IMR-90 (cell line): ENCODE data around the gene BCAT1. TPM values are rescaled to one million over a fixed set of nuclear protein-coding genes. Genes with fewer than 3 reads are reported as not detected.

Source experiments
- ATAC-seq: fragments of 200-7000 bp; cut with Tn5 transposase; 2 replicates; pipeline ENCODE4 v1.9.1; 2020; ENCODE audit warnings: low read depth, mild to moderate bottlenecking, moderate library complexity
- BruUV-seq: library from RNA; stranded (reverse); fragments of 400-500 nt; replicated peaks from 2 replicates; lab custom pipeline; 2021; lab: Mats Ljungman, UMichigan
- CTCF ChIA-PET: fragments of 300-600 bp; formaldehyde crosslinking; extraction: SDS; loops from one replicate; lab custom pipeline; 2021; ENCODE audit warnings: antibody characterized with exemption; lab: Yijun Ruan, JAX
- POLR2A ChIA-PET: fragments of 300-600 bp; sonication (Branson Sonifier 250); formaldehyde crosslinking; loops from one replicate; lab custom pipeline; 2022; ENCODE audit warnings: antibody characterized with exemption; ENCODE audit not compliant: unreplicated experiment; lab: Charles Lee
- DNase-seq: peaks from one replicate; pipeline ENCODE4 v3.0.0; 2013
- H2AFZ ChIP-seq: replicated peaks from 2 replicates; pipeline ENCODE3; 2013; ENCODE audit warnings: low read length, mild to moderate bottlenecking; ENCODE audit not compliant: poor library complexity
- H2AK5ac ChIP-seq: 2 replicates; pipeline ENCODE4 v1.6.1; 2013; ENCODE audit warnings: low read depth, low read length, inconsistent platforms
- H2AK9ac ChIP-seq: replicated peaks from 2 replicates; pipeline ENCODE3; 2013; ENCODE audit warnings: mild to moderate bottlenecking, low read depth, low read length, moderate library complexity; ENCODE audit not compliant: poor library complexity
- H2BK120ac ChIP-seq: 2 replicates; pipeline ENCODE4 v1.6.1; 2013; ENCODE audit warnings: low read depth, low read length, inconsistent platforms
- H2BK15ac ChIP-seq: 3 replicates; pipeline ENCODE4 v1.6.1; 2013; ENCODE audit warnings: low read depth, low read length, inconsistent platforms
- H2BK20ac ChIP-seq: 2 replicates; pipeline ENCODE4 v1.6.1; 2013; ENCODE audit warnings: low read depth, mild to moderate bottlenecking, inconsistent platforms, low read length, moderate library complexity
- H2BK5ac ChIP-seq: 2 replicates; pipeline ENCODE4 v1.6.1; 2013; ENCODE audit warnings: mild to moderate bottlenecking, low read depth, low read length, inconsistent platforms; ENCODE audit not compliant: poor library complexity, severe bottlenecking
- H3K14ac ChIP-seq: replicated peaks from 2 replicates; pipeline ENCODE4 v1.6.1; 2013; ENCODE audit warnings: low read depth, low read length, inconsistent platforms
- H3K18ac ChIP-seq: 2 replicates; pipeline ENCODE4 v1.6.1; 2013; ENCODE audit warnings: low read depth, low read length, control low read depth
- H3K23ac ChIP-seq: 2 replicates; pipeline ENCODE4 v1.6.1; 2013; ENCODE audit warnings: low read depth, low read length, inconsistent platforms
- H3K27ac ChIP-seq: 2 replicates; pipeline ENCODE4 v1.5.1; 2013; ENCODE audit warnings: mild to moderate bottlenecking, control low read depth, low read length; ENCODE audit not compliant: insufficient read depth
- H3K27me3 ChIP-seq: 2 replicates; pipeline ENCODE4 v1.6.1; 2013; ENCODE audit warnings: low read length; ENCODE audit not compliant: control insufficient read depth, insufficient read depth
- H3K36me3 ChIP-seq: 2 replicates; pipeline ENCODE4 v1.6.1; 2013; ENCODE audit warnings: low read length, mixed read lengths; ENCODE audit not compliant: control insufficient read depth, insufficient read depth
- H3K4ac ChIP-seq: 2 replicates; pipeline ENCODE4 v1.6.1; 2013; ENCODE audit warnings: low read depth, low read length, inconsistent platforms
- H3K4me1 ChIP-seq: 2 replicates; pipeline ENCODE4 v1.6.1; 2013; ENCODE audit warnings: low read length, mixed read lengths; ENCODE audit not compliant: control insufficient read depth, insufficient read depth
- H3K4me2 ChIP-seq: 2 replicates; pipeline ENCODE4 v1.6.1; 2013; ENCODE audit warnings: low read depth, mild to moderate bottlenecking, control low read depth, low read length, moderate library complexity
- H3K4me3 ChIP-seq: 2 replicates; pipeline ENCODE4 v1.5.1; 2013; ENCODE audit warnings: low read depth, mild to moderate bottlenecking, control low read depth, low read length, moderate library complexity; ENCODE audit not compliant: insufficient read depth
- H3K56ac ChIP-seq: 2 replicates; pipeline ENCODE4 v1.6.1; 2013; ENCODE audit warnings: low read length, inconsistent platforms; ENCODE audit not compliant: insufficient read depth; ENCODE audit errors: extremely low read depth
- H3K79me1 ChIP-seq, 2 experiments: 2 replicates each; pipeline ENCODE4 v1.6.1; 2013; ENCODE audit warnings: low read length in 2 of 2, inconsistent platforms in 1 of 2, low read depth in 1 of 2
- H3K9ac ChIP-seq: 2 replicates; pipeline ENCODE4 v1.6.1; 2013; ENCODE audit warnings: low read depth, low read length, control low read depth
- H3K9me1 ChIP-seq: 2 replicates; pipeline ENCODE4 v1.6.1; 2013; ENCODE audit warnings: low read length, inconsistent platforms; ENCODE audit not compliant: insufficient read depth
- H3K9me3 ChIP-seq: 2 replicates; pipeline ENCODE4 v1.6.1; 2013; ENCODE audit warnings: low read length; ENCODE audit not compliant: control insufficient read depth, insufficient read depth
- H4K20me1 ChIP-seq: 2 replicates; pipeline ENCODE4 v1.6.1; 2013; ENCODE audit warnings: low read length, inconsistent platforms; ENCODE audit not compliant: insufficient read depth
- H4K5ac ChIP-seq: 2 replicates; pipeline ENCODE4 v1.6.1; 2013; ENCODE audit warnings: mild to moderate bottlenecking, low read depth, low read length, control low read depth
- H4K8ac ChIP-seq, 2 experiments: 2 replicates each; pipeline ENCODE4 v1.6.1; 2013; ENCODE audit warnings: low read depth in 2 of 2, low read length in 2 of 2, control low read depth in 1 of 2, inconsistent platforms in 1 of 2
- H4K91ac ChIP-seq: 2 replicates; pipeline ENCODE4 v1.6.1; 2013; ENCODE audit warnings: low read depth, low read length, inconsistent platforms; ENCODE audit not compliant: insufficient read depth
- BHLHE40 ChIP-seq: fragments of 150-350 bp; IDR thresholded peaks from 2 replicates; pipeline ENCODE4 v1.6.1; 2016; ENCODE audit warnings: mild to moderate bottlenecking, low read depth, low read length
- CEBPB ChIP-seq: IDR thresholded peaks from 2 replicates; pipeline ENCODE4 v1.6.1; 2012; ENCODE audit warnings: low read depth, low read length, improper control_type of control experiment
- CTCF ChIP-seq: conservative IDR thresholded peaks from 2 replicates; pipeline ENCODE4 v1.5.1; 2012; ENCODE audit warnings: mild to moderate bottlenecking, low read depth, low read length, improper control_type of control experiment
- MAFK ChIP-seq: IDR thresholded peaks from 2 replicates; pipeline ENCODE4 v1.6.1; 2012; ENCODE audit warnings: low read depth, low read length, improper control_type of control experiment
- MAZ ChIP-seq: IDR thresholded peaks from 2 replicates; pipeline ENCODE4 v1.6.1; 2012; ENCODE audit warnings: low read depth, mild to moderate bottlenecking, low read length, improper control_type of control experiment, moderate library complexity, borderline replicate concordance
- NFE2L2 ChIP-seq: fragments of 150-350 bp; IDR thresholded peaks from 2 replicates; pipeline ENCODE4 v1.6.1; 2016; ENCODE audit warnings: low read depth, mild to moderate bottlenecking, low read length
- POLR2A ChIP-seq: IDR thresholded peaks from 2 replicates; pipeline ENCODE4 v1.6.1; 2012; ENCODE audit warnings: mild to moderate bottlenecking, low read depth, low read length
- RCOR1 ChIP-seq: IDR thresholded peaks from 2 replicates; pipeline ENCODE4 v1.6.1; 2012; ENCODE audit warnings: mild to moderate bottlenecking, low read length, improper control_type of control experiment; ENCODE audit not compliant: insufficient replicate concordance
- RFX5 ChIP-seq: IDR thresholded peaks from 2 replicates; pipeline ENCODE4 v1.8.0; 2012; ENCODE audit warnings: low read depth, mild to moderate bottlenecking, low read length, moderate library complexity
- USF2 ChIP-seq: fragments of 150-350 bp; IDR thresholded peaks from 2 replicates; pipeline ENCODE4 v1.6.1; 2017; ENCODE audit warnings: mild to moderate bottlenecking, antibody characterized with exemption, low read length, low read depth
- WGBS, 2 experiments: methylation state at CpG; one replicate each; pipeline versions ENCODE4 v1.1.5 to v1.1.7; 2013; ENCODE audit warnings: missing lambda C conversion rate in 2 of 2; ENCODE audit not compliant: insufficient read length in 1 of 2; ENCODE audit errors: extremely low coverage in 2 of 2; 5-methylcytosine and 5-hydroxymethylcytosine counted together
- dilution Hi-C: fragments of 300-500 bp; cut with HindIII; formaldehyde crosslinking; loops from one replicate; pipeline ENCODE4 v1.14.3; 2018; ENCODE audit warnings: low sequenced_read_pairs; ENCODE audit not compliant: unreplicated experiment
- in situ Hi-C: fragments of 300-500 bp; cut with MboI; formaldehyde crosslinking; loops from 3 replicates; pipeline ENCODE4 v1.14.3; 2019; ENCODE audit warnings: low sequenced_read_pairs, inconsistent platforms, mixed read lengths
- intact Hi-C: fragments of 100-400 bp; cut with micrococcal nuclease; formaldehyde crosslinking; loops from 2 replicates; pipeline ENCODE4 v1.10.0; 2022
- polyA plus RNA-seq, 3 experiments: library from polyadenylated mRNA; depleted of rRNA; stranded (reverse); fragments of >200 nt; gene quantifications; 2 replicates each; pipeline ENCODE4 v1.2.3, GENCODE V29; 2012; ENCODE audit warnings: low replicate concordance in 1 of 3
- total RNA-seq: library from RNA; depleted of rRNA; stranded (reverse); fragments of >200 nt; gene quantifications from 2 replicates; pipeline ENCODE4 v1.2.3, GENCODE V29; 2012

The BCAT1 gene
- total and polyA plus RNA-seq, 2 of the 4 experiments (the other 2 are of a cell fraction): 30.4 to 683 TPM

- no peak overlapping the region for H3K14ac ChIP-seq
- H3K27me3 ChIP-seq: no peaks in the 10 kb centered on the region
- H3K79me1 ChIP-seq: peaks cover 33 to 72% of the 10 kb centered on the region in 2 experiments
- H2BK20ac ChIP-seq: no peak overlapping the region
- H4K20me1 ChIP-seq: peaks cover 27% of the 10 kb centered on the region; the same call in 1 of the 2 replicates
- ATAC-seq (peak; percentile 38), DNase-seq (peak; percentile 73)
- H3K4ac ChIP-seq: no peak overlapping the region
- TF ChIP-seq CEBPB (no peak), USF2 (no peak), MAFK (no peak), RCOR1 (no peak), RFX5 (no peak), CTCF (no peak), MAZ (no peak), BHLHE40 (no peak), POLR2A (no peak), NFE2L2 (no peak)
- no peaks in the 10 kb centered on the region for H3K9me3 ChIP-seq
- dilution Hi-C loops (no loop called here), intact Hi-C loops (no loop called here), in situ Hi-C loops (no loop called here)
- no peak overlapping the region for H3K9ac ChIP-seq
- H2BK120ac ChIP-seq: no peak overlapping the region
- peaks cover 11% of the 10 kb centered on the region for H3K36me3 ChIP-seq
- ChIA-PET POLR2A (no interaction called here), CTCF (no interaction called here)
- no peak overlapping the region for H4K91ac ChIP-seq
- H4K8ac ChIP-seq: no peak overlapping the region
- peak overlapping the region; percentile 44; the same call in 1 of the 2 replicates for H3K27ac ChIP-seq
- no peak overlapping the region for H2BK15ac ChIP-seq
- H2AK5ac ChIP-seq: no peak overlapping the region
- no peak overlapping the region for H3K4me2 ChIP-seq
- no peak overlapping the region for H3K56ac ChIP-seq
- no peak overlapping the region for H3K23ac ChIP-seq
- H3K9me1 ChIP-seq: peaks cover 13% of the 10 kb centered on the region
- H4K5ac ChIP-seq: no peak overlapping the region
- no TSS peak for BruUV-seq
- H2AK9ac ChIP-seq: no peak overlapping the region
- H3K18ac ChIP-seq: no peak overlapping the region
- H3K4me1 ChIP-seq: peaks cover 14% of the 10 kb centered on the region
- no peak overlapping the region for H3K4me3 ChIP-seq
- H2AFZ ChIP-seq: no peak overlapping the region
- WGBS, 2 experiments: no CpG with 5 or more reads among the region's 1 CpG
- no peak overlapping the region for H2BK5ac ChIP-seq
Measured at GRCh38 chr12:24895612-24896011, 53.3 kb downstream of the BCAT1 start.
